Body of pancreas (tissue), 4 donors: Measurements from ENCODE around the gene YPEL4.

Experiments used
- POLR2A ChIP-seq, 3 donors: fragments of 450-650 bp; IDR thresholded peaks; one replicate each; pipeline ENCODE4 v1.6.1; 2016; ENCODE audit warnings: antibody characterized with exemption in 3 of 3, mild to moderate bottlenecking in 2 of 3
- TF ChIP-seq, protein P1 (sequence below), 7 experiments: fragments of 450-650 bp in 4 of 7; fragments of 200-600 bp in 3 of 7; sonication (generic) in 3 of 7; IDR thresholded peaks; one replicate each; pipeline ENCODE4 v1.5.1; 2016 to 2019; ENCODE audit warnings: antibody characterized with exemption in 7 of 7

GRCh38 chr11:57632116-57632515 is 17.6 kb downstream of the YPEL4 start:
- TF ChIP-seq, protein P1, sequence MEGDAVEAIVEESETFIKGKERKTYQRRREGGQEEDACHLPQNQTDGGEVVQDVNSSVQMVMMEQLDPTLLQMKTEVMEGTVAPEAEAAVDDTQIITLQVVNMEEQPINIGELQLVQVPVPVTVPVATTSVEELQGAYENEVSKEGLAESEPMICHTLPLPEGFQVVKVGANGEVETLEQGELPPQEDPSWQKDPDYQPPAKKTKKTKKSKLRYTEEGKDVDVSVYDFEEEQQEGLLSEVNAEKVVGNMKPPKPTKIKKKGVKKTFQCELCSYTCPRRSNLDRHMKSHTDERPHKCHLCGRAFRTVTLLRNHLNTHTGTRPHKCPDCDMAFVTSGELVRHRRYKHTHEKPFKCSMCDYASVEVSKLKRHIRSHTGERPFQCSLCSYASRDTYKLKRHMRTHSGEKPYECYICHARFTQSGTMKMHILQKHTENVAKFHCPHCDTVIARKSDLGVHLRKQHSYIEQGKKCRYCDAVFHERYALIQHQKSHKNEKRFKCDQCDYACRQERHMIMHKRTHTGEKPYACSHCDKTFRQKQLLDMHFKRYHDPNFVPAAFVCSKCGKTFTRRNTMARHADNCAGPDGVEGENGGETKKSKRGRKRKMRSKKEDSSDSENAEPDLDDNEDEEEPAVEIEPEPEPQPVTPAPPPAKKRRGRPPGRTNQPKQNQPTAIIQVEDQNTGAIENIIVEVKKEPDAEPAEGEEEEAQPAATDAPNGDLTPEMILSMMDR (IDR thresholded peaks at IDR 0.05): no peak
- TF ChIP-seq POLR2A (IDR thresholded peaks at IDR 0.05): no peak
